NT2/D1 (cell line): Measurements from ENCODE around the gene RTP5.

Experiments
- SUZ12 ChIP-seq: IDR thresholded peaks from 2 replicates; pipeline ENCODE4 v1.6.1; 2011; ENCODE audit not compliant: insufficient read length, insufficient read depth; ENCODE audit errors: extremely low read depth
- YY1 ChIP-seq: IDR thresholded peaks from 2 replicates; pipeline ENCODE4 v1.6.1; 2011; ENCODE audit not compliant: insufficient read length, insufficient read depth
- ZNF274 ChIP-seq: IDR thresholded peaks from 2 replicates; pipeline ENCODE4 v1.6.1; 2011; ENCODE audit warnings: mild to moderate bottlenecking, low read depth, low read length

GRCh38 chr2:241890524-241891235 lies 21.2 kb downstream of the RTP5 start:
- TF ChIP-seq ZNF274 (no peak), SUZ12 (no peak), YY1 (no peak)
